Keratinocyte (primary cell): Measurements from ENCODE around the gene CDH12. TPM values are rescaled to one million over a fixed set of nuclear protein-coding genes. Genes with fewer than 3 reads are reported as not detected.

Source experiments
- DNase-seq: peaks from one replicate; pipeline ENCODE4 v3.0.0-alpha.2; 2011; ENCODE audit warnings: low read depth, missing footprints, low spot score
- FAIRE-seq: peaks from 2 replicates; lab custom pipeline; 2011; peaks lifted over from hg19 to GRCh38; lab: Jason Lieb, UNC
- H2AFZ ChIP-seq: 2 replicates; pipeline ENCODE4 v1.6.0; 2012; ENCODE audit warnings: low read length, control low read depth, inconsistent platforms; ENCODE audit not compliant: control insufficient read depth
- H3K27ac ChIP-seq: 2 replicates; pipeline ENCODE4 v1.5.1; 2011; ENCODE audit warnings: low read length; ENCODE audit not compliant: control insufficient read depth, insufficient read depth
- H3K27me3 ChIP-seq: 3 replicates; pipeline ENCODE4 v1.6.0; 2011; ENCODE audit warnings: low read length; ENCODE audit not compliant: control insufficient read depth, insufficient read depth; ENCODE audit errors: extremely low read depth
- H3K36me3 ChIP-seq, 2 experiments: 2 replicates in 1 of 2; 3 replicates in 1 of 2; pipeline ENCODE4 v1.5.1; 2011; ENCODE audit warnings: low read length in 2 of 2, mild to moderate bottlenecking in 1 of 2; ENCODE audit not compliant: control insufficient read depth in 2 of 2, insufficient read depth in 2 of 2; ENCODE audit errors: extremely low read depth in 1 of 2
- H3K4me1 ChIP-seq: 3 replicates; pipeline ENCODE4 v1.5.1; 2011; ENCODE audit warnings: low read length; ENCODE audit not compliant: control insufficient read depth, insufficient read depth; ENCODE audit errors: extremely low read depth
- H3K4me2 ChIP-seq: 3 replicates; pipeline ENCODE4 v1.6.0; 2011; ENCODE audit warnings: low read depth, low read length; ENCODE audit not compliant: control insufficient read depth, insufficient read depth; ENCODE audit errors: extremely low read depth
- H3K4me3 ChIP-seq, 3 experiments: fragments of 200-600 bp in 1 of 3; sonication (generic) in 1 of 3; 2 replicates in 2 of 3; 3 replicates in 1 of 3; pipeline ENCODE4 v1.5.1; 2011 to 2016; ENCODE audit warnings: low read length in 3 of 3, mild to moderate bottlenecking in 3 of 3, control low read depth in 2 of 3, inconsistent platforms in 1 of 3, low read depth in 1 of 3, mixed read lengths in 1 of 3, mixed run types in 1 of 3, moderate library complexity in 1 of 3; ENCODE audit not compliant: control insufficient read depth in 2 of 3, insufficient read depth in 2 of 3; ENCODE audit errors: extremely low read depth in 1 of 3
- H3K79me2 ChIP-seq: 2 replicates; pipeline ENCODE4 v1.6.0; 2012; ENCODE audit warnings: low read length; ENCODE audit not compliant: control insufficient read depth, insufficient read depth
- H3K9ac ChIP-seq: 3 replicates; pipeline ENCODE4 v1.6.0; 2011; ENCODE audit warnings: low read length; ENCODE audit not compliant: control insufficient read depth, insufficient read depth; ENCODE audit errors: extremely low read depth
- H3K9me1 ChIP-seq: 3 replicates; pipeline ENCODE4 v1.6.0; 2011; ENCODE audit warnings: low read length; ENCODE audit not compliant: control insufficient read depth, insufficient read depth; ENCODE audit errors: extremely low read depth
- H3K9me3 ChIP-seq: 2 replicates; pipeline ENCODE4 v1.5.1; 2012; ENCODE audit warnings: low read depth, low read length; ENCODE audit not compliant: control insufficient read depth
- H4K20me1 ChIP-seq: 3 replicates; pipeline ENCODE4 v1.6.0; 2011; ENCODE audit warnings: low read length; ENCODE audit not compliant: control insufficient read depth, insufficient read depth; ENCODE audit errors: extremely low read depth
- EZH2 ChIP-seq: IDR thresholded peaks from one replicate; pipeline ENCODE4 v1.6.1; 2012; ENCODE audit warnings: inconsistent platforms, mild to moderate bottlenecking, low read length, moderate library complexity
- dilution Hi-C: fragments of 300-500 bp; cut with MboI; formaldehyde crosslinking; loops from one replicate; pipeline ENCODE4 v1.7.0; 2020; ENCODE audit warnings: low sequenced_read_pairs; ENCODE audit not compliant: extremely low pct_ligation_motif_present
- polyA plus RNA-seq, 5 experiments: library from polyadenylated mRNA; depleted of rRNA in 3 of 5; stranded (reverse) in 3 of 5; stranded (forward) in 1 of 5; unstranded in 1 of 5; fragments of >200 nt; gene quantifications; 1 replicate in 1 of 5; 2 replicates in 3 of 5; 3 replicates in 1 of 5; pipeline versions ENCODE4 v1.2.1 to v1.2.3, GENCODE V29; 2011 to 2012; ENCODE audit warnings: missing spikeins in 2 of 5, low read depth in 1 of 5, low replicate concordance in 1 of 5
- TF ChIP-seq, protein P1 (sequence below), 3 experiments: IDR thresholded peaks in 1 of 3; conservative IDR thresholded peaks in 1 of 3; optimal IDR thresholded peaks in 1 of 3; 2 replicates in 2 of 3; 3 replicates in 1 of 3; pipeline versions ENCODE3 to v1.5.1; 2011; ENCODE audit warnings: low read length in 3 of 3, mild to moderate bottlenecking in 3 of 3, moderate library complexity in 2 of 3, control low read depth in 1 of 3, inconsistent platforms in 1 of 3; ENCODE audit not compliant: insufficient read depth in 2 of 3; ENCODE audit errors: extremely low read depth in 1 of 3

CDH12 gene
- polyA plus RNA-seq, 1 donor (not counting 4 experiments of a cell fraction or from before 2014, with no cell fraction given): not detected

DNA sequence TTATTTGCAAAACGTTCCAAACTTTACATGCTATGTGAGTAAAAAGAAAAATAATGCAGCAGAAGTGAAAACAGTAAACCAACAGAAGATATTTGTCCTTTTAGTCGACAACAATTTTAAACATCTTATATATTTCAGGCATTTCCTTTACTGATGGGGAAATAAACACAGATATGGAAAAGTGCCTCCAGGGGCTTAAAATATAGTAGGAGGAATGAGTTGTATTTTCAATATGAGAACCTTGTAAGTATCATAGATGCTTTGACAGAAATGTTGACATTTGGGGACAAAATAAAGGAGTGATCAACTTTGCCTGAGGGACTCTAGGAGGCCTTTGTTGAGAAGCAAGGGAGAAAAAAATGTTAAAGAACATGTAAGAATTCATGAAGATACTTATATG lies 1043.5 kb downstream of the CDH12 start:
- Histone ChIP-seq H3K27ac (no peak overlapping the region), H3K9ac (no peak overlapping the region), H3K4me3 (no peak overlapping the region), H3K36me3 (no peaks in the 10 kb centered on the region), H3K4me2 (no peak overlapping the region), H3K4me1 (peaks cover 21% of the 10 kb centered on the region), H3K79me2 (no peaks in the 10 kb centered on the region), H2AFZ (no peak overlapping the region), H3K9me1 (no peaks in the 10 kb centered on the region), H3K9me3 (no peaks in the 10 kb centered on the region), H3K27me3 (no peaks in the 10 kb centered on the region), H4K20me1 (no peaks in the 10 kb centered on the region)
- DNase-seq (no peak), FAIRE-seq (no peak)
- dilution Hi-C loops: no loop called here
- TF ChIP-seq EZH2: no peak
- TF ChIP-seq, protein P1, sequence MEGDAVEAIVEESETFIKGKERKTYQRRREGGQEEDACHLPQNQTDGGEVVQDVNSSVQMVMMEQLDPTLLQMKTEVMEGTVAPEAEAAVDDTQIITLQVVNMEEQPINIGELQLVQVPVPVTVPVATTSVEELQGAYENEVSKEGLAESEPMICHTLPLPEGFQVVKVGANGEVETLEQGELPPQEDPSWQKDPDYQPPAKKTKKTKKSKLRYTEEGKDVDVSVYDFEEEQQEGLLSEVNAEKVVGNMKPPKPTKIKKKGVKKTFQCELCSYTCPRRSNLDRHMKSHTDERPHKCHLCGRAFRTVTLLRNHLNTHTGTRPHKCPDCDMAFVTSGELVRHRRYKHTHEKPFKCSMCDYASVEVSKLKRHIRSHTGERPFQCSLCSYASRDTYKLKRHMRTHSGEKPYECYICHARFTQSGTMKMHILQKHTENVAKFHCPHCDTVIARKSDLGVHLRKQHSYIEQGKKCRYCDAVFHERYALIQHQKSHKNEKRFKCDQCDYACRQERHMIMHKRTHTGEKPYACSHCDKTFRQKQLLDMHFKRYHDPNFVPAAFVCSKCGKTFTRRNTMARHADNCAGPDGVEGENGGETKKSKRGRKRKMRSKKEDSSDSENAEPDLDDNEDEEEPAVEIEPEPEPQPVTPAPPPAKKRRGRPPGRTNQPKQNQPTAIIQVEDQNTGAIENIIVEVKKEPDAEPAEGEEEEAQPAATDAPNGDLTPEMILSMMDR (optimal IDR thresholded peaks at IDR 0.05 in 1 of 3, IDR thresholded peaks at IDR 0.05 in 1 of 3, conservative IDR thresholded peaks at IDR 0.05 in 1 of 3; ENCODE audit: extremely low read depth in 1 of 3, insufficient read depth in 2 of 3, low read length in 3 of 3): no peak

DNA sequence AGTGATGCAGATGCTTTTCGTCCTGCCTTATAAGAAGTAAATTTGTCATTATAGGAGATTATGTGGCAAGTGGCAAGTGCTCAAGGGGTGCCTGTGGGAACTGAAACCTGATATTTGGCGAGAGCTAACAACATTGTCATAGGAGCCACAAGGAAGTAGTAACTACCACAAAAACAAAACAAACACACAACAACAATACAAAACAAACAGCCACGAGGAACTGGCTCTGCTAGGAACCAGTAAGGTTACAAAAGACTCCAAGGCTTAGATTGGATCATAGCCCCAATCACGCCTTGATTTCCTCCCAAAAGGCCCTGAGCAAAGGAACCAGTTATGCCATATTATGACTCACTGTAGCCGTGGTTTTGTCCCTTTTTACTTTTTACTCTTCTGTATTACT lies 1045.2 kb downstream of the CDH12 start:
- TF ChIP-seq EZH2: no peak
- TF ChIP-seq, protein P1 (optimal IDR thresholded peaks at IDR 0.05 in 1 of 3, IDR thresholded peaks at IDR 0.05 in 1 of 3, conservative IDR thresholded peaks at IDR 0.05 in 1 of 3; ENCODE audit: extremely low read depth in 1 of 3, insufficient read depth in 2 of 3, low read length in 3 of 3): no peak
- Histone ChIP-seq H3K79me2 (no peaks in the 10 kb centered on the region), H3K27ac (no peak overlapping the region), H3K9ac (no peak overlapping the region), H4K20me1 (no peaks in the 10 kb centered on the region), H3K4me3 (no peak overlapping the region), H3K9me3 (no peaks in the 10 kb centered on the region), H3K9me1 (no peaks in the 10 kb centered on the region), H3K27me3 (no peaks in the 10 kb centered on the region), H3K36me3 (no peaks in the 10 kb centered on the region), H3K4me1 (peaks cover 21% of the 10 kb centered on the region), H3K4me2 (peak overlapping the region; percentile 33), H2AFZ (no peak overlapping the region)
- no peak for DNase-seq
- dilution Hi-C loops: no loop called here
- FAIRE-seq: no peak
